Measurements from ENCODE around the gene KCNT1. TPM values are rescaled to one million over a fixed set of nuclear protein-coding genes. Genes with fewer than 3 reads are reported as not detected.

The KCNT1 gene
- polyA plus RNA-seq, 1 donor = 16.8 TPM

GRCh38 chr9:135673941-135674340 lies 28.0 kb upstream of the KCNT1 start:
- DNase-seq = no peak

DNA sequence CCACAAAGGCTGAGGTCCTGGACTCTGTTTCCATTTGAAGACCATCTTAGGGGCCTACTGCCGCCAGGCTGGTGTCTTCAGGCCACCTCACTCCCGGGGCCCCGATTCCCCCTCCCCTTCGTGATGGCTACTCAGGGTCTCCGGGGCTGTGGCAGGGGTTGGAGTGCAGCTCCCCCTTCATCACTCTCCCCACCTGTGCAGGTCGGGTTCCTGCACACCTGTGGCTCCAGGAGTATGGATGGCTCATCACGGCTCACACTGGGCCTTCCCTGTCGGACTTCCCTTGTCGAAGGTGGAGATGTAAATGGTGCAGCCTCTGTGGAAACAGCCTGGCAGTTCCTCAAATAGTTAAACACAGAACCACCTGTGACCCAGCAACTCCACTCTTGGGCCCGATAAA lies 27.0 kb upstream of the KCNT1 start:
- no peak for DNase-seq

DNA sequence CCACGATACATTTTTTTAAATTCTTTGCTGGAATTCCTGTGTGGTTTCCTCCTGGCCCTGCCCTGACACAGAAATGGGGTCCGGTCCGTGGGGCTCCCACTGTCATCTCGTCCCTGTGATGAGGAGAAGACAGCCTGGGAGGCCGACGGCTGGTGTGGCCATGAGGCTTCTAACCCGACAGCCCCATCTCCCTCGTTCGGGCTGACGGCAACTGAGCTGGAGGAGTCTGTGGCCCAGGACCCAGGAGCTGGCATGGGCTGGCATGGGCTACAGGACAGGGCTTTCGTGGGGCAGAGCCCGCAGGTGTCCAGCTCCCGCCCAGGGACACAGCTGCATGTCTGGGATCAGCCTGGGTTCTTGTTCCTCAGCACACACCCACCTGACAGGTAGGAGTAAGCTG lies 25.1 kb upstream of the KCNT1 start:
- no peak for DNase-seq

DNA sequence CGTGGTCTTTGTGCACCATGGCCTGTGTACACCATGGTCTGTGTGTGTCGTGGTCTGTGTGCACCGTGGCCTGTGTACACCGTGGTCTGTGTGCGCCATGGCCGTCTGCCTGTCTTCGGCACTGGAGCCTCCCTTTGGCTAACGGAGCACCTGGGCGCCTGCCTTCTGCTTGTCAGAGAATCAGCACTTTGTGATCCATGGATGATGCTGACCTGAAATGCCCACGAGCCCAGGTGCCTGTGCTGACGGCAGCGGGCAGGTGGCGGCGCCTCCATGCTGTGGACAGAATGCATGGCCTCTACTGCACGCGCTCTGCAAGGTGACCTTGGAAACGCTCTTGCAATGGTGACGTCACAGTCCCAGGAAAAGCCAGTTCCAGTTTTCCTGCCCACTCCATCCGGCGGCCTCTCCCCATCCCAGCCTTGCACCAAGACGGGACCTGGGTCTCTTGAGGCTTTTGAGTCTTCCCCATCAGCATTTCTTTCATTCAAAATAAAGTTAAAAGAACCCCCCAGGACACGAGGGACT lies 24.3 kb upstream of the KCNT1 start:
- no peak for DNase-seq

DNA sequence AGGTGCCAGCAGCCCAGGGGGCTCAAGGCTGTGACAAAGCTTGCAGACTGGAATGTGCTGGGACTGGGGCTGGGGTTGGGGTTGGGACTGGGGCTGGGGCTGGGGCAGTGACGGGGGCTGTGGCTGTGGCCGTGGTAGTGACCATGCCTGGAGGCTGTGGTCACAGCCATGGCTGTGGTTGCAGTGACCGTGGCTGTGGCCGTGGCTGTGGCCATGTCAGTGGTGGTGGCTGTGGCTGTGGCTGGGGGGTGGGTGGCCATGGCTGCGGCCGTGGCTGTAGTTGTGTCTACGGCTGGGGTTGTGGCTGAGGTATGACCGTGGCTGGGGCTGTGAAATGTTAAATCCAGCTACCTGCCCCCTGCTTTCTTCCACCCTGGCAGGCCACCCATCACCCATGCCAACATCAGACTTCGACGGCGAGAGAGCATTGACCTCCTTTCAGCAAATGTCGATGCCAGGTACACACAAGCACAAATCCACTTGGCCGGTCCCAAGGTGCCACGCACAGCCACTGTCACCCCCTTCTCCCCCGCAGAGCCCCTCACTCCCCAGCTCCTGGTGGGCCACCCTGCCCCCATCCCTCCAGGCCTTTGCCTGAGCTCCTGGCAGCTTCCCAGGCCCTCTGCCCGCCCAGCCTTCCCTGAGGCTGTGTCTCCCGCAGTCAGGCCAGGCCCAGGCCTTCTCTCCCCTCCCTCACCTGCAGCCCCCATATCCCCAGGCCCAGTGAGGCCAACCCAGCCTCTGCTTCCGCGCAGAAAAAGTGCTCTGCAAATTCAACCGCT lies 23.6 kb upstream of the KCNT1 start:
- no peak for DNase-seq

GRCh38 chr9:135680056-135680455 lies 21.9 kb upstream of the KCNT1 start:
- no peak for DNase-seq

DNA sequence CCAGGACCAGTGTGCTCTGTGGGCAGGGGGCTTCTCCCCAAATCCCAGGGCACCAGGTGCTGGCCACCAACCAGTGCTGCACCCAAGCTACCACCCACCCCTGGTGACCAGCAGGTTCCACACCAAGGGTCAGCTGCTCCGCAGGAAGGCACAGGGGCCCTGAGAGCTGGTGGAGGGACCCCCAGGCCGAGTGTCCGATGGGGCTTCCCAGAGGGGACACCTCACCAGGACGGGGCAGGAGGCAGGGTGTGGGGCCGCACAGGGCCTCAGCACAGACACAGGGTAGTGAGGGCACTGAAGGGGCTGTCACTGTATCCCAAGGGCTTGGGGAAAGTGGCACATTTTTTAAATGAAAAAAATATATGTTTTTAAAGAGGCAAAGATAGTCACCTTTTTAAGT lies 20.8 kb upstream of the KCNT1 start:
- DNase-seq = no peak

- no peak for DNase-seq
These were observed 18.5 kb upstream of the KCNT1 start for GRCh38 chr9:135683401-135684034.

DNA sequence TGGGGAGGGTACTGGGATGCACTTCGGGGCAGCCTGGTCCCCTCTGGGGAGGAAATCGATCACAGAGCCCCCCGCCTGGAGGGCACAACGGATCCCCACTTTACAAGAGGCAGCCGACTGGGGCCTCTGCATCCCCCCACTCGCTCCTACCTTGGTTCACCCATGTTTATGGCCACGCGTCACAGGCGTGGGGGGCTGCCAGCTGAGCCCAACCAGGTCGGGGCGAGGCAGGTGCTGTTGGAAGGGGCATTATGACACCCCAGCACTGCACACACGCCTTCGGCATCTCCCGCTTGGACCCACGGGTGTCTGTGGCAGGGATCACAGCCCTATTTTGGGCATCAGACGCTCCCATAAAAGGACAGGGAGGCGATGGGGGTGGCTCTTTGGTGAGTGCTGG lies 17.3 kb upstream of the KCNT1 start:
- no peak for DNase-seq

GRCh38 chr9:135687216-135687615 lies 14.8 kb upstream of the KCNT1 start:
- no peak for DNase-seq

- DNase-seq = no peak
These were observed 13.0 kb upstream of the KCNT1 start for GRCh38 chr9:135689011-135689410.

DNA sequence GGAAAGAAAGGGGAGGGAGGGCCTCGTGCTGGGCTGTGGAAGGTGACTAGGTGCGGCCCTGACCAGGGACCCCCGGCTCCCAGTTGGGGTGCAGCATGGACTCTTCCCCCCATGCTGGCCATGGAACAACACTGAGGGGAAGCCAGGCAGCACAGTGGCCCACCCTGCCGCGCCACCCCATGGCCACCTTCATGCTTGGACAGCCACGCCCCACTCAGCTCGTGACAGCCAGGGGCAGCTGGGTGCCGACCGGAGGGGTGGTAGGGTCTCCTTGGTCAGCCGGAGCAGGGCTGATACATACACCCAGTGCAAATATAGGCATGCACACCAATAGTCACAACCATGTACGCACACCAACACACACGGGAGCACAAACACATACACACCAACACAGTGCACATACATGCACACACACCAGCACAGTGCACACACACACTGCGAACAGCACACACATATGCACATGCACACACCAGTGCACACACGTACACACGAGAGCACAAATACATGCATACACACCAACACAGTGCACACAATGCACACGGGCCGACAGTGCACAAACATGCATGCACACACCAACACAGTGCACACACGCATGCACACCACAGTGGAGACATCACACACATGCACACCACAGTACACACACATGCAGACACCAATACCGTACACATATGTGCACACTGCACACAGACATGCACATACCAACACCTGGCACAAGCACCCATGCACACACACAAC lies 11.0 kb upstream of the KCNT1 start:
- no peak for DNase-seq

DNA sequence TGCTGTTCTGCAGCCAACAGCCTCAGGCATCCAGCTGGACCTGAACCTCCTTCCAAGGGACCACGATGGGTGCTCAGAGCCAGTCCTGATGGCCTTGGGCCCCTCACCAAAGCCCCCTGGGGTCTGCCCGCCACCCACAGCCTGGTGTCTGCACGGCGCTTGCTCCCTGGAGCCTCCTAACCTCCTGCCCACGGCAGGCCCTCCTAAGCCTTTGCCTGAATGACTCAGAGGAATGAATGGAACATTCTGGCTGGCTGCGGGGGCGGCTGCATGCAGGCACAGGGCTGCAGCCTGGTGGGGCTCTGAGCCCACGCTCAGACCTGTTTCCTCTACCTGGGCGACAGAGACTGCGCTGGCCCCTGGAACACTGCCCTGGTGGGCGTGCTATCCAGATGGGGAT lies 9.6 kb upstream of the KCNT1 start:
- no peak for DNase-seq

DNA sequence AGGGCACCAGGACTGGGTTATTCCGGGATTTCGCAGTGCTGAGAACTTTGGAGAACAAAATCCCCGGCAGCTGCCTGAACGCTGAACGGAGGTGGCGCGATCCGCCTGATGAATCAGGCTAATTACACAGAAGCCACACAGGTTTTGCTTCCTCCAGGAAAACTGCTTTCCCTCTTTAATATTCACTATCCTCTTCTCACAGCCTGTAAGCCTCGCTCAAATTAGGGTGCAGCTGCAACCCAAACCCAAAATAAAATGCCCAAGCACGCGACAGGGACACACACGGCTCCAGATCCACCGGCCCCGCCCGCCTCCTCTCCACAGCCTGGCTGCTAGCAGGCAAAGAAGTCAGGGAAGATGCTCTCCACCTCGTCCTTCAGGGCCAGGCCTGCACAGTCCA lies 8.7 kb upstream of the KCNT1 start:
- no peak for DNase-seq

DNA sequence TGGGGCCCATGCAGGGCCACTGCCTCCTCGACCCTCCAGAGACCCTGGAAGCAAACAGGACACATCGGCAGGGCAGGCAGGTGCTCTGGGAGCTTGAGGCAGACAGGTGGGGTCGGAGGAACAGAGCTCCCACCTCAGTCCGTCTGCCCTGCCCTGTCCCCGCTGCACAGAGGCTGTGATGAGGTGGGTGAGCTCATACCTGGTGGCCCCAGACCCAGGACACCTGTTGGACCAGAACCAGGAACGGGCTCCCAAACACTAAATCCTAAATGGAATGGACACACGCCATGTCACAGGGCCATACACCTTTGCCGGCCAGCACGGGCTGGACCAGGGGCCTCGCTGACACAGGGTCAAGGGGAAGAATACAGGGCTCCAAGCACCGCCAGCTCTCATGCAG lies 8.2 kb upstream of the KCNT1 start:
- DNase-seq = no peak

GRCh38 chr9:135694414-135694813 lies 7.6 kb upstream of the KCNT1 start:
- no peak for DNase-seq

DNA sequence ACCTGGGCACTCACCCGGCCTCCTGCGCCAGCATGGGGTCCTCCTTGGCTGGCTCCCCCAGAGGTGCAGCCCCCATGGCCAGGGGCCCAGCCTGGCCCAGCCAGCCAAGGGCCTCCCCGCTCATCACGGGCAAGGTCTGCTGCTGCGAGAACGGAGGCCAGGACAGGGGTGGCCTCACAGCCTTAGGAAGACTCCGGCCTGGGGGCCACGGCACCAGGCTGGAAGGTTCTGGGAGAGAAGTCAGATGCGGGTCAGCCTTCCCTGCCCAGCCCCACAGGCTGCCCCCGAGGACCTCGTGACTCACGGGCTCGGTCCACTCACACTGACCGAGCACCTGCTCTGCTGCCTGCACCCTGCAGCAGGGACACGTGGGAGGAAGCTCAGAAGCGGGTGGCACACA lies 6.9 kb upstream of the KCNT1 start:
- no peak for DNase-seq

DNA sequence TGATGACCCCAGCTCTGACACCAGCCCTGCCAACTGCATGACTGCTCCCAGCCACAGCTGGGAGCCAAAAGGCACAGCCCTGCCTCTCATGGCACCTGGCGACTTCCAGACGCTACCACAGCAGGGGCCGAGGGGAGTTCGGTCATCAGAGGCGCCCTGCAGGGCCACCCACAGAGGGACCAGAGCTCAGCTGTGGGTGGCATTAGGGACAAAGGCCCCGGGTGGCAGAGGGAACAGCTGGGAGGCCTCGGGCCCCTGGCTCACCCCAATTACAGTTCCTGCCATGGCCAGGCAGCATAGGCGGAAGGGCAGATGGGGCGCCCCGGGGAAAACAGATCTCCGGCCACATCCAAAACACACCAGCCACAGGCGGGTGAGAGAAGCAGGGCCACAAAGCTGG lies 6.3 kb upstream of the KCNT1 start:
- no peak for DNase-seq

- DNase-seq = no peak
These were observed 5.5 kb upstream of the KCNT1 start for GRCh38 chr9:135696446-135696845.

- no peak for DNase-seq
These were observed 4.8 kb upstream of the KCNT1 start for GRCh38 chr9:135697226-135697625.

DNA sequence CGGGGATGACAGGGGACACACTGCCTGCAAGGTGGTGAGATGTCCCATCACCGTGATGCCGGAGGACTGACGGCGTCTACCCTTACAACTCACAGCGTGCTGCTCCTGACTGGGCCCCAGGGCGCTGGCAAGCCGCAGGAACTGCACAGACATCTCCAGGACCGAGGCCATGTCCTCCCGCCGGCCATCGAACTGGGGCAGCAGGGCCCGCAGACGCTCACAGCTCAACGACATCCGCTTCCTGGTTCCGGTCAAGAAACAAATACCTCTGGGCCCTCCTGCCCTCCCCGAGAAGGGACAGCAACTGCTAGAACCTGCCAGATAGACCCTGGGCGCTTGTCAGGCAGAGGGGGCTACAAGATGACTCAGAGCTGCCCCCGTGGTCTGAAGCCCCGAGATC lies 3.7 kb upstream of the KCNT1 start:
- no peak for DNase-seq

- DNase-seq = no peak
These were observed 3.2 kb upstream of the KCNT1 start for GRCh38 chr9:135698767-135699166.

DNA sequence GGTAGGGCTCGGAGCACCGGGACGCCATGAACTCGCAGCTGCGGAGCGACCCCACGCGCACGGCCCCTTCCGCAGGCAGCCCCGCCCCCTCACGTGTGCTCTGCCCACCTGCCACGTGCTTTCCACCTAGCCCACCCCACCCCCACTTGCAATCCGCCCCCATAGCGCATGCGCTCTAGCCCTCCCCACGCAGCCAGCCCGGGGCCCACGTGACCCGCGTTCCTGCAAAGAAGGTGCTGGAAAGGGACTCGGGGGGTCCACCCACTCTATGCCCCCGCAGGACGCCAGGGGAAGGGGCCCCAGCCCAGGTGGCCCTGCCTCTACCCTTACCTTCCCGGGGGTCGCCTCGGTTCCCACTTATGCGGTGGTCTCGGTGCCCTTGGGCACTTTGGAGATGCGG lies 2.5 kb upstream of the KCNT1 start, which contains the start of gene SOHLH1:
Gene SOHLH1 (minus strand): TSS at position 42 of the 400 bp plus-strand sequence. CDS start 14 bp downstream, at position 28.
- no peak for DNase-seq
